Neuronal stem cell (in vitro differentiated cells): ENCODE data around the gene PHETA1.
A peak's percentile ranks its signal among the peaks of the same experiment; 100 is the strongest.

ENCODE experiments used
- DNase-seq: peaks from one replicate; pipeline ENCODE4 v3.0.0-alpha.2; 2013; ENCODE audit warnings: low spot score
- H2AFZ ChIP-seq: one replicate; pipeline ENCODE4 v1.6.1; 2013; ENCODE audit warnings: mild to moderate bottlenecking, low read length, inconsistent platforms
- H2AK5ac ChIP-seq: 2 replicates; pipeline ENCODE4 v1.6.1; 2013; ENCODE audit warnings: low read depth, mild to moderate bottlenecking, inconsistent platforms, low read length, moderate library complexity, mixed read lengths
- H2BK120ac ChIP-seq: 2 replicates; pipeline ENCODE4 v1.6.1; 2013; ENCODE audit warnings: low read depth, mild to moderate bottlenecking, inconsistent platforms, low read length, moderate library complexity, mixed read lengths
- H2BK12ac ChIP-seq: one replicate; pipeline ENCODE4 v1.6.1; 2013; ENCODE audit warnings: low read length, inconsistent platforms
- H2BK15ac ChIP-seq: 2 replicates; pipeline ENCODE4 v1.6.1; 2013; ENCODE audit warnings: mild to moderate bottlenecking, low read length, inconsistent platforms, mixed read lengths
- H2BK5ac ChIP-seq: one replicate; pipeline ENCODE4 v1.6.1; 2013; ENCODE audit warnings: inconsistent platforms, mild to moderate bottlenecking, low read length, moderate library complexity
- H3K14ac ChIP-seq: one replicate; pipeline ENCODE4 v1.6.1; 2013; ENCODE audit warnings: low read length, inconsistent platforms
- H3K18ac ChIP-seq: 2 replicates; pipeline ENCODE4 v1.6.1; 2013; ENCODE audit warnings: low read length, inconsistent platforms
- H3K23ac ChIP-seq: 2 replicates; pipeline ENCODE4 v1.6.1; 2013; ENCODE audit warnings: low read depth, mild to moderate bottlenecking, mixed read lengths, low read length, inconsistent platforms; ENCODE audit not compliant: poor library complexity
- H3K27ac ChIP-seq: replicated peaks from 3 replicates; pipeline ENCODE4 v1.5.1; 2013; ENCODE audit warnings: low read length, inconsistent platforms
- H3K27me3 ChIP-seq, 3 experiments: 2 replicates each; pipeline ENCODE4 v1.6.1; 2013; ENCODE audit warnings: low read length in 3 of 3, mild to moderate bottlenecking in 2 of 3, inconsistent platforms in 1 of 3, low read depth in 1 of 3, mixed read lengths in 1 of 3, moderate library complexity in 1 of 3; ENCODE audit not compliant: control insufficient read depth in 3 of 3, insufficient read depth in 3 of 3
- H3K36me3 ChIP-seq, 2 donors: replicated peaks in 1 of 2; 2 replicates each; pipeline ENCODE4 v1.6.1; 2013; ENCODE audit warnings: low read length in 2 of 2; ENCODE audit not compliant: control insufficient read depth in 2 of 2, insufficient read depth in 2 of 2
- H3K4ac ChIP-seq: 2 replicates; pipeline ENCODE4 v1.6.1; 2013; ENCODE audit warnings: inconsistent platforms, mild to moderate bottlenecking, low read length, moderate library complexity
- H3K4me1 ChIP-seq, 2 donors: 1 replicate in 1 of 2; 2 replicates in 1 of 2; pipeline ENCODE4 v1.6.1; 2013; ENCODE audit warnings: low read length in 2 of 2, low read depth in 1 of 2; ENCODE audit not compliant: control insufficient read depth in 2 of 2, insufficient read depth in 1 of 2
- H3K4me2 ChIP-seq: one replicate; pipeline ENCODE4 v1.6.1; 2013; ENCODE audit warnings: mild to moderate bottlenecking, low read length, inconsistent platforms; ENCODE audit not compliant: insufficient read depth, poor library complexity, severe bottlenecking
- H3K4me3 ChIP-seq, 2 donors: 2 replicates each; pipeline ENCODE4 v1.5.1; 2013; ENCODE audit warnings: low read length in 2 of 2, mild to moderate bottlenecking in 2 of 2, inconsistent platforms in 1 of 2, moderate library complexity in 1 of 2
- H3K79me1 ChIP-seq: one replicate; pipeline ENCODE4 v1.6.1; 2013; ENCODE audit warnings: low read depth, mild to moderate bottlenecking, inconsistent platforms, low read length, moderate library complexity
- H3K9ac ChIP-seq: one replicate; pipeline ENCODE4 v1.6.1; 2013; ENCODE audit warnings: mild to moderate bottlenecking, low read depth, low read length, inconsistent platforms; ENCODE audit not compliant: poor library complexity
- H3K9me3 ChIP-seq, 2 donors: replicated peaks in 1 of 2; 2 replicates each; pipeline versions ENCODE3 to v1.6.1; 2013; ENCODE audit warnings: low read length in 2 of 2, mild to moderate bottlenecking in 2 of 2, inconsistent platforms in 1 of 2, low read depth in 1 of 2, mixed read lengths in 1 of 2, moderate library complexity in 1 of 2; ENCODE audit not compliant: control insufficient read depth in 2 of 2, insufficient read depth in 1 of 2
- H4K8ac ChIP-seq: one replicate; pipeline ENCODE4 v1.6.1; 2013; ENCODE audit warnings: low read depth, mild to moderate bottlenecking, inconsistent platforms, low read length, moderate library complexity
- H4K91ac ChIP-seq: one replicate; pipeline ENCODE4 v1.6.1; 2013; ENCODE audit warnings: low read length, low read depth, mild to moderate bottlenecking, inconsistent platforms; ENCODE audit not compliant: poor library complexity
- WGBS, 2 donors: extraction: QIAGEN DNeasy Blood & Tissue Kit; methylation state at CpG; one replicate each; pipeline ENCODE4 v1.1.7; 2013; ENCODE audit warnings: missing lambda C conversion rate in 2 of 2, mixed read lengths in 1 of 2; ENCODE audit not compliant: insufficient read length in 2 of 2, insufficient replicate concordance in 1 of 2; ENCODE audit errors: extremely low coverage in 2 of 2; 5-methylcytosine and 5-hydroxymethylcytosine counted together

The PHETA1 gene

DNA sequence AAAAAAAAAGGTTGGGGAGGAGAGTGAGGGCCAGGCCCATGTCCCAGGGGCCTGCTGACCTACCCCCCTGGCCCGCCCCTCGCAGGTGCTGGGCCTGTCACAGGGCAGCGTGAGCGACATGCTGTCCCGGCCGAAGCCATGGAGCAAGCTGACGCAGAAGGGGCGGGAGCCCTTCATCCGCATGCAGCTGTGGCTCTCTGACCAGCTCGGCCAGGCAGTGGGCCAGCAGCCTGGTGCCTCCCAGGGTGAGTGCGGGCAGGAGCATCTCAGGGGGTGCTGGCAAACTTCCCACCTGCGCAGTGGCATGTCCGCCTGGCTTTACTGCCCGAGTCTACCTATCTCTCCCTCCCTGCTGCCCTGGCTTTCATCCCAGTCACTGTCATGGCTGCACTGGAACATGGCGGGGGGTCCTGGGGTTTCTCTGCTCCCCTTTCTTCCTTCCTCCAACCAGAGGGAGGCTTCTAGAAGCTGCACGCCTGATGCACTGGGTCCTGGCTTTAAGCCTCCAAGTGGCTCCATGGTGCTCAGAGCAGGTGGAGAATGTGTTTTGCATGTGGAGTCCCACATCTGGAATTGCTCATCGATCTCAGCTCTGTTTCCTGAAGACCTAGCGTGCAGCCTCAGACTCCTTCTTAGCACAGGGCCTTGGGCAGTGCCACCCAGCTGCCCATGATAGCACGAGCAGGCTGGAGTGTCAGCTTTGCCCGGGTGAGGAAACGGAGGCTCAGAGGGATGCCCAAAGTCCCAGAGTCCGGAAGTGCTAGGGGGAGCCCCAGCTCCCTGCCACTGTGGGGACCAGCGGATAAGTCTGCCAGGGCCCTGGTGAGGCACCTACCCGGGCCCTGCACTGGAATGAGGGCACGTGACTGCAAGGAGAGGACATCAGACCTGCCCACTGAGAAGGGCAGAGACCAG lies 46.3 kb downstream of the PHETA1 start:
- no peaks in the 10 kb centered on the region for H3K79me1 ChIP-seq
- H2AK5ac ChIP-seq = no peak overlapping the region
- H4K91ac ChIP-seq = no peak overlapping the region
- no peak overlapping the region for H2BK120ac ChIP-seq
- no peaks in the 10 kb centered on the region for H3K4me1 ChIP-seq
- H2BK15ac ChIP-seq = no peak overlapping the region
- H4K8ac ChIP-seq = no peak overlapping the region
- no peak overlapping the region for H3K9ac ChIP-seq
- no peak overlapping the region for H3K27ac ChIP-seq
- DNase-seq = no peak
- H3K27me3 ChIP-seq = no peaks in the 10 kb centered on the region
- H3K4ac ChIP-seq = no peak overlapping the region
- WGBS, 2 donors = no CpG with 5 or more reads among the region's 25 CpGs
- H3K23ac ChIP-seq = no peak overlapping the region
- H2AFZ ChIP-seq = no peak overlapping the region
- H3K9me3 ChIP-seq = no peaks in the 10 kb centered on the region
- no peaks in the 10 kb centered on the region for H3K36me3 ChIP-seq
- no peak overlapping the region for H3K14ac ChIP-seq
- H3K4me2 ChIP-seq = no peak overlapping the region
- H2BK12ac ChIP-seq = no peak overlapping the region
- H3K18ac ChIP-seq = peak overlapping the region; percentile 31
- no peak overlapping the region for H2BK5ac ChIP-seq
- H3K4me3 ChIP-seq = no peak overlapping the region

DNA sequence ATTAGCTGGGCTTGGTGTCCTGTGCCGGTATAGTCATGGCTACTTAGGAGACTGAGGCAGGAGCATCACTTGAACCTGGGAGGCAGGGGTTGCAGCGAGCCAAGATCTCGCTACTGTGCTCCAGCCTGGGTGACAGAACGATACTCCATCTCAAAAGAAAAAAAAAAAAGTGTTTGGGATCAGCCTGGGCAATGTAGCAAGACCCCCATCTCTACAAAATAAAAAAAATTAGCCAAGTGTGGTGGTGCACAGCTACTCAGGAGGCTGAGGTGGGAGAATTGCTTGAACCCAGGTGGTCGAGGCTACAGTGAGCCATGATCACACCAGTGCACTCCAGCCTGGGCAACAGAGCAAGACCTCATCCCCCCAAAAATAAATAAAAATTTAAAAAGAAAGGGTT lies 47.6 kb downstream of the PHETA1 start:
- Histone ChIP-seq H2BK12ac (no peak overlapping the region), H3K79me1 (no peaks in the 10 kb centered on the region), H4K8ac (no peak overlapping the region), H2BK5ac (no peak overlapping the region), H3K18ac (no peak overlapping the region), H3K4ac (no peak overlapping the region), H3K27ac (no peak overlapping the region), H3K14ac (no peak overlapping the region), H2AFZ (no peak overlapping the region), H3K27me3 (no peaks in the 10 kb centered on the region), H4K91ac (no peak overlapping the region), H3K23ac (no peak overlapping the region), H3K4me2 (no peak overlapping the region), H2AK5ac (no peak overlapping the region), H3K9ac (no peak overlapping the region), H3K9me3 (no peaks in the 10 kb centered on the region), H3K36me3 (no peaks in the 10 kb centered on the region), H3K4me1 (no peaks in the 10 kb centered on the region), H2BK120ac (no peak overlapping the region), H3K4me3 (no peak overlapping the region), H2BK15ac (no peak overlapping the region)
- no peak for DNase-seq
- no CpG with 5 or more reads among the region's 5 CpGs for WGBS, 2 donors

GRCh38 chr12:111320258-111321050 lies 48.4 kb downstream of the PHETA1 start:
- H3K9ac ChIP-seq = peak overlapping the region; percentile 30
- no peak overlapping the region for H2BK5ac ChIP-seq

More at GRCh38 chr12:111320258-111321050, 48.4 kb downstream of the PHETA1 start:
- peak overlapping the region; percentile 59 for H3K18ac ChIP-seq
- no peak overlapping the region for H2BK15ac ChIP-seq
- no peak overlapping the region for H2AFZ ChIP-seq
- H3K9me3 ChIP-seq = no peaks in the 10 kb centered on the region
- peak overlapping the region; percentile 43 for H4K8ac ChIP-seq
- H3K4ac ChIP-seq = no peak overlapping the region
- peak overlapping the region; percentile 56 for H2AK5ac ChIP-seq
- H4K91ac ChIP-seq = no peak overlapping the region
- no peak overlapping the region for H3K4me3 ChIP-seq
- H3K27me3 ChIP-seq = no peaks in the 10 kb centered on the region
- no peaks in the 10 kb centered on the region for H3K4me1 ChIP-seq
- no peak overlapping the region for H3K23ac ChIP-seq
- H3K14ac ChIP-seq = peak overlapping the region; percentile 56
- no peak for DNase-seq
- no peak overlapping the region for H2BK120ac ChIP-seq
- no CpG with 5 or more reads among the region's 67 CpGs for WGBS, 2 donors
- H3K27ac ChIP-seq = no peak overlapping the region
- no peaks in the 10 kb centered on the region for H3K79me1 ChIP-seq
- H3K4me2 ChIP-seq = no peak overlapping the region
- no peaks in the 10 kb centered on the region for H3K36me3 ChIP-seq
- H2BK12ac ChIP-seq = no peak overlapping the region
